A549 (cell line): ENCODE data around the gene ARMC9. TPM values are rescaled to one million over a fixed set of nuclear protein-coding genes. Genes with fewer than 3 reads are reported as not detected.

Experiments
- ATAC-seq, 2 experiments: fragments of 200-7000 bp in 1 of 2; fragments of >200 bp in 1 of 2; cut with Nextera tagmentation in 1 of 2; cut with Tn5 transposase in 1 of 2; 3 replicates each; pipeline versions ENCODE4 v1.8.0 to v1.9.1; 2018 to 2020; ENCODE audit warnings: mild to moderate bottlenecking in 1 of 2, moderate library complexity in 1 of 2
- CTCF ChIA-PET: fragments of 300-600 bp; sonication (Branson Sonifier 250); formaldehyde crosslinking; extraction: SDS; loops from one replicate; lab custom pipeline; 2021; ENCODE audit warnings: antibody characterized with exemption, inconsistent platforms; lab: Yijun Ruan, JAX
- POLR2A ChIA-PET: fragments of 350-600 bp; formaldehyde crosslinking; extraction: SDS; loops from one replicate; lab custom pipeline; 2021; ENCODE audit warnings: antibody characterized with exemption, inconsistent platforms; lab: Yijun Ruan, JAX
- DNase-seq, 2 experiments: peaks; one replicate each; pipeline versions ENCODE4 v3.0.0 to v3.0.0-alpha.2; 2011 to 2016; ENCODE audit warnings: low read depth in 1 of 2, low spot score in 1 of 2
- FAIRE-seq: peaks from 2 replicates; lab custom pipeline; 2011; peaks lifted over from hg19 to GRCh38; lab: Jason Lieb, UNC
- H3K27ac ChIP-seq, 2 experiments: fragments of >200 bp; sonication (Bioruptor Twin); formaldehyde crosslinking; 3 replicates each; pipeline ENCODE4 v1.5.1; 2016 to 2017
- H3K4me1 ChIP-seq: fragments of >200 bp; sonication (Bioruptor Twin); formaldehyde crosslinking; 3 replicates; pipeline ENCODE4 v1.6.1; 2016
- H3K4me2 ChIP-seq: fragments of >200 bp; sonication (Bioruptor Twin); formaldehyde crosslinking; 3 replicates; pipeline ENCODE4 v1.6.1; 2016
- H3K4me3 ChIP-seq: fragments of >200 bp; sonication (Bioruptor Twin); formaldehyde crosslinking; 3 replicates; pipeline ENCODE4 v1.5.1; 2016
- H3K9me3 ChIP-seq: fragments of >200 bp; sonication (Bioruptor Twin); formaldehyde crosslinking; 3 replicates; pipeline ENCODE4 v1.6.1; 2016
- BHLHE40 ChIP-seq: IDR thresholded peaks from 2 replicates; pipeline ENCODE4 v1.6.1; 2012; ENCODE audit warnings: low read depth, low read length, inconsistent platforms
- CBX8 ChIP-seq: fragments of 200-600 bp; sonication (generic); IDR thresholded peaks from 2 replicates; pipeline ENCODE4 v1.6.1; 2016
- CEBPB ChIP-seq, 2 experiments: fragments of >200 bp in 1 of 2; sonication (Bioruptor Twin) in 1 of 2; formaldehyde crosslinking in 1 of 2; IDR thresholded peaks; 2 replicates each; pipeline ENCODE4 v1.6.1; 2012 to 2016
- CHD4 ChIP-seq: fragments of 200-600 bp; sonication (generic); IDR thresholded peaks from 2 replicates; pipeline ENCODE4 v1.6.1; 2016; ENCODE audit warnings: antibody characterized with exemption, mild to moderate bottlenecking, borderline replicate concordance
- EP300 ChIP-seq, 2 experiments: fragments of >200 bp; sonication (Bioruptor Twin); formaldehyde crosslinking; IDR thresholded peaks; 2 replicates in 1 of 2; 3 replicates in 1 of 2; pipeline ENCODE4 v1.6.1; 2016 to 2017
- HEYL ChIP-seq: fragments of 250-450 bp; sonication (Bioruptor Pico); IDR thresholded peaks from 2 replicates; pipeline ENCODE4 v1.8.0; 2021; ENCODE audit warnings: mild to moderate bottlenecking, moderate library complexity
- HOXA7 ChIP-seq: fragments of 250-450 bp; sonication (Bioruptor Pico); IDR thresholded peaks from 2 replicates; pipeline ENCODE4 v1.5.0; 2020; ENCODE audit warnings: mild to moderate bottlenecking, moderate library complexity
- HOXB5 ChIP-seq: fragments of 250-450 bp; sonication (Bioruptor Pico); IDR thresholded peaks from 2 replicates; pipeline ENCODE4 v1.5.0; 2020; ENCODE audit warnings: mild to moderate bottlenecking, moderate library complexity
- KDM5A ChIP-seq: fragments of 200-600 bp; sonication (generic); IDR thresholded peaks from 2 replicates; pipeline ENCODE4 v1.6.1; 2016; ENCODE audit warnings: antibody characterized with exemption, mild to moderate bottlenecking
- MAZ ChIP-seq: fragments of 150-350 bp; IDR thresholded peaks from 2 replicates; pipeline ENCODE4 v1.6.1; 2014; ENCODE audit warnings: antibody characterized with exemption, low read depth, low read length, borderline replicate concordance
- PHF8 ChIP-seq: fragments of 200-600 bp; sonication (generic); IDR thresholded peaks from 2 replicates; pipeline ENCODE4 v1.6.1; 2016; ENCODE audit warnings: low read depth, mild to moderate bottlenecking, antibody characterized with exemption, moderate library complexity, borderline replicate concordance
- POLR2AphosphoS2 ChIP-seq: conservative IDR thresholded peaks from 2 replicates; pipeline ENCODE4 v1.6.1; 2012; ENCODE audit warnings: low read length, improper control_type of control experiment, inconsistent platforms
- RAD21 ChIP-seq, 2 experiments: fragments of >200 bp in 1 of 2; sonication (Bioruptor Twin) in 1 of 2; formaldehyde crosslinking in 1 of 2; IDR thresholded peaks in 1 of 2; conservative IDR thresholded peaks in 1 of 2; 2 replicates in 1 of 2; 3 replicates in 1 of 2; pipeline ENCODE4 v1.6.1; 2012 to 2018; ENCODE audit warnings: inconsistent platforms in 1 of 2
- RCOR1 ChIP-seq: fragments of 150-350 bp; IDR thresholded peaks from 2 replicates; pipeline ENCODE4 v1.6.1; 2014; ENCODE audit warnings: antibody characterized with exemption, low read length, low read depth
- RFX5 ChIP-seq: fragments of 450-650 bp; IDR thresholded peaks from 2 replicates; pipeline ENCODE4 v1.7.1; 2014; ENCODE audit warnings: antibody characterized with exemption, mild to moderate bottlenecking, moderate library complexity
- SMC3 ChIP-seq: fragments of >200 bp; sonication (Bioruptor Twin); formaldehyde crosslinking; IDR thresholded peaks from 3 replicates; pipeline ENCODE4 v1.6.1; 2018; ENCODE audit warnings: inconsistent platforms
- SREBF2 ChIP-seq: fragments of 450-650 bp; IDR thresholded peaks from 2 replicates; pipeline ENCODE4 v1.6.1; 2014; ENCODE audit warnings: mild to moderate bottlenecking, moderate library complexity
- ZC3H11A ChIP-seq: fragments of 450-650 bp; IDR thresholded peaks from 2 replicates; pipeline ENCODE4 v1.6.1; 2014; ENCODE audit warnings: antibody characterized with exemption, mild to moderate bottlenecking
- WGBS: methylation state at CpG from one replicate; pipeline ENCODE4 v1.1.6; 2017; ENCODE audit errors: missing lambda C conversion rate; 5-methylcytosine and 5-hydroxymethylcytosine counted together
- polyA plus RNA-seq, 4 experiments: library from polyadenylated mRNA; depleted of rRNA in 3 of 4; stranded (reverse); fragments of >200 nt; fragmentation: RNase III in 1 of 4; extraction: RNeasy Plus Mini Kit Qiagen cat#74134 plus additional on column Dnase treatment in 1 of 4; gene quantifications; 2 replicates in 3 of 4; 3 replicates in 1 of 4; pipeline ENCODE4 v1.2.3, GENCODE V29; 2011 to 2017
- TF ChIP-seq, protein P1 (sequence below): fragments of 250-450 bp; sonication (Bioruptor Pico); IDR thresholded peaks from 2 replicates; pipeline ENCODE4 v1.5.0; 2020; ENCODE audit warnings: low read depth, mild to moderate bottlenecking, moderate library complexity
- TF ChIP-seq, protein P2 (sequence below): fragments of >200 bp; sonication (Bioruptor Twin); formaldehyde crosslinking; IDR thresholded peaks from 2 replicates; pipeline ENCODE4 v1.6.1; 2016
- TF ChIP-seq, protein P3 (sequence below): IDR thresholded peaks from 2 replicates; pipeline ENCODE4 v1.6.1; 2012
- TF ChIP-seq, protein P4 (sequence below): fragments of >200 bp; sonication (Bioruptor Twin); formaldehyde crosslinking; IDR thresholded peaks from 3 replicates; pipeline ENCODE4 v1.5.1; 2016
- TF ChIP-seq, protein P5 (sequence below): fragments of 250-450 bp; sonication (Bioruptor Pico); IDR thresholded peaks from 2 replicates; pipeline ENCODE4 v1.5.0; 2021; ENCODE audit warnings: mild to moderate bottlenecking, moderate library complexity, borderline replicate concordance

Gene ARMC9
- polyA plus RNA-seq, 2 of the 4 experiments (the other 2 are of a cell fraction) = 12.0 to 14.1 TPM

DNA sequence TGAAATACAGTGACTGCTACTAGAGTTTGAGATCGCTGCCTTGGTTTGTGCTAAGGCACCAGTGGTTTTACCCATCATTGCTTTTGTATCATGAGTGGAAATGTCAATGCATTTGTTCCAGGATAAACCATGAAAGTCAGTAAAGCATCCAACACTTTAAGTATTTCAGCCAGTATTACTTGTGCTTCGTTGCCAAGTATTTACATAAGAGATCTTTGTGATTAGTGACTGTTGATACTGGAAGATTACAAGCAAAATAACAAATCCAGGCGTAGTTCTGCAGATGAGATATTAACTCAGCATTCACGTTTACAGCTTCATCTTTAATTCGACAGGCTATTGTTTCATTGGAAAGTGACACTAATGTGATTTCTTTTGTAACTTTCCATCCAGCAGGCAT is 106.8 kb downstream of the ARMC9 start (continued):
- no peak for TF ChIP-seq HEYL (CRISPR knock-in tag)
- no peak for TF ChIP-seq POLR2AphosphoS2
- TF ChIP-seq, protein P1, sequence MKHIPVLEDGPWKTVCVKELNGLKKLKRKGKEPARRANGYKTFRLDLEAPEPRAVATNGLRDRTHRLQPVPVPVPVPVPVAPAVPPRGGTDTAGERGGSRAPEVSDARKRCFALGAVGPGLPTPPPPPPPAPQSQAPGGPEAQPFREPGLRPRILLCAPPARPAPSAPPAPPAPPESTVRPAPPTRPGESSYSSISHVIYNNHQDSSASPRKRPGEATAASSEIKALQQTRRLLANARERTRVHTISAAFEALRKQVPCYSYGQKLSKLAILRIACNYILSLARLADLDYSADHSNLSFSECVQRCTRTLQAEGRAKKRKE (CRISPR knock-in tag) = no peak

DNA sequence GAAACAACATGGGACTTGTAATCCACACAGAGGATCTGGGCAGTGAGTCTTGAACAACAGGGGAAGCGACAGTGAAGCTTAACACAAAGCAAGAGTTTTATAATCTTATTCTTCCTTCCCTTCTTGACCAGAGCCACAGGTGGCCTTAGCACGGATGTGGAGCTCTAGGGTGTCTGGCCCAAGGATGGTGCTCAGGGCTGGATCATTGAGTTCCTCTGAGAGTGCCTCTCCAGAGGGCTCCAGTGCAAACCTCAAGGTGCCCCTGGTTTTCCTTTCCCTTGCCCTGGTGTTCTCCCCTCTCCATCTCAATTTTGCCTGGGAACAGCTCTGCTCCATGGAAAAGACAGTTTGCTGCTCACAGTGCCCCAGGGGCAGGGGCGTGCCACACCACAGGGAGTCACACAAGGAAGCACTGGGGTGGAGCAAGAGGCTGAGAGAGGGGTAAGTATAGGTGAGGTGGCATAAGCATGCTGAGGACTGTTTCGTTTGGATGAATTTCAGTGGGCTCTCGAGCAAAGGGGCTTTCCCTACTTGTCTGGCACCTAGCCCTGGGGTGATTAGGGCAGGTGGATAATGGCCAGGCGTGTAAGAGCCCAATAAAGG is 108.5 kb downstream of the ARMC9 start:
- WGBS = 67% methylated on average over 6 of the region's 6 CpGs

DNA sequence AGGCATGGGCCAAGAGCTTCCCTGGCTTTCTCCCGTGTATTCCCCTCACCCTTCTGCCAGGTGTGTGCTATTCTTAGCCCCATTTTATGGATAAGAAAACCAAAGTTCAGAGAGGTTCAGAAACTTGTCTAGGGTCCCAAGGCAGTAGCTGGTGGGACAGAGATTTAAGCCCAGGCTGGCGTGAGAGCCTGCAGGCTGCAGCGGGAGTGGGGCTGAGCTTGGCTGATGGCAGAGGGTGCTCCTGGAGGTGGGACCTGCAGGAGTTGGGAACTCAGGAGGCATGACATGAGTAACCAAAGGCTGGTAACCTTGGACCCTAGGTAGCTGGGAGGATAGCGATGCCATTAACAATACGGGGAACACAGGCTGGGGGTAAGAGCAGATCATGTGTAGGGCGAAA is 109.8 kb downstream of the ARMC9 start:
- H3K4me2 ChIP-seq = no peak overlapping the region
- no peaks in the 10 kb centered on the region for H3K9me3 ChIP-seq
- no peak for FAIRE-seq
- H3K4me1 ChIP-seq = peaks cover 14% of the 10 kb centered on the region; the same call in 2 of the 3 replicates
- TF ChIP-seq SMC3 (no peak), POLR2AphosphoS2 (no peak), RCOR1 (no peak), RAD21 (conservative IDR thresholded peaks at IDR 0.05 in 1 of 2, IDR thresholded peaks at IDR 0.05 in 1 of 2) (no peak), RFX5 (no peak), CBX8 (no peak), PHF8 (no peak), CEBPB (IDR thresholded peaks at IDR 0.05) (no peak), EP300 (IDR thresholded peaks at IDR 0.05) (no peak), BHLHE40 (no peak), SREBF2 (no peak), ZC3H11A (no peak), HOXA7 (CRISPR knock-in tag) (no peak), HOXB5 (no peak), CHD4 (no peak)
- TF ChIP-seq, protein P2, sequence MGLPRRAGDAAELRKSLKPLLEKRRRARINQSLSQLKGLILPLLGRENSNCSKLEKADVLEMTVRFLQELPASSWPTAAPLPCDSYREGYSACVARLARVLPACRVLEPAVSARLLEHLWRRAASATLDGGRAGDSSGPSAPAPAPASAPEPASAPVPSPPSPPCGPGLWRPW = no peak
- TF ChIP-seq, protein P1 (CRISPR knock-in tag) = no peak
- TF ChIP-seq, protein P3, sequence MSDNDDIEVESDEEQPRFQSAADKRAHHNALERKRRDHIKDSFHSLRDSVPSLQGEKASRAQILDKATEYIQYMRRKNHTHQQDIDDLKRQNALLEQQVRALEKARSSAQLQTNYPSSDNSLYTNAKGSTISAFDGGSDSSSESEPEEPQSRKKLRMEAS = no peak
- TF ChIP-seq, protein P4, sequence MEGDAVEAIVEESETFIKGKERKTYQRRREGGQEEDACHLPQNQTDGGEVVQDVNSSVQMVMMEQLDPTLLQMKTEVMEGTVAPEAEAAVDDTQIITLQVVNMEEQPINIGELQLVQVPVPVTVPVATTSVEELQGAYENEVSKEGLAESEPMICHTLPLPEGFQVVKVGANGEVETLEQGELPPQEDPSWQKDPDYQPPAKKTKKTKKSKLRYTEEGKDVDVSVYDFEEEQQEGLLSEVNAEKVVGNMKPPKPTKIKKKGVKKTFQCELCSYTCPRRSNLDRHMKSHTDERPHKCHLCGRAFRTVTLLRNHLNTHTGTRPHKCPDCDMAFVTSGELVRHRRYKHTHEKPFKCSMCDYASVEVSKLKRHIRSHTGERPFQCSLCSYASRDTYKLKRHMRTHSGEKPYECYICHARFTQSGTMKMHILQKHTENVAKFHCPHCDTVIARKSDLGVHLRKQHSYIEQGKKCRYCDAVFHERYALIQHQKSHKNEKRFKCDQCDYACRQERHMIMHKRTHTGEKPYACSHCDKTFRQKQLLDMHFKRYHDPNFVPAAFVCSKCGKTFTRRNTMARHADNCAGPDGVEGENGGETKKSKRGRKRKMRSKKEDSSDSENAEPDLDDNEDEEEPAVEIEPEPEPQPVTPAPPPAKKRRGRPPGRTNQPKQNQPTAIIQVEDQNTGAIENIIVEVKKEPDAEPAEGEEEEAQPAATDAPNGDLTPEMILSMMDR = no peak
- H3K27ac ChIP-seq = no peak overlapping the region
- 87% methylated on average over 6 of the region's 6 CpGs for WGBS
- H3K4me3 ChIP-seq = no peak overlapping the region
- ChIA-PET CTCF (interaction anchor here (1.0 to 6.4 kb wide), 6 partner anchors 11 to 144 kb away, joined by 3 to 56 read pairs (median 4); no protein-coding TSS in a partner anchor), POLR2A (no interaction called here)
- no peak; a peak in 2 of 6 replicates for ATAC-seq
- no peak for DNase-seq

More for the DNA sequence above, 108.5 kb downstream of the ARMC9 start:
- H3K4me1 ChIP-seq = peaks cover 14% of the 10 kb centered on the region; the same call in 2 of the 3 replicates
- peak overlapping the region in 1 of 2 experiments; percentile 16; a peak in 1 of 6 replicates for H3K27ac ChIP-seq
- CTCF ChIA-PET = interaction anchor here (0.6 to 6.4 kb wide), 5 partner anchors 10 to 145 kb away, joined by 3 to 56 read pairs (median 4); no protein-coding TSS in a partner anchor
- POLR2A ChIA-PET = no interaction called here
- H3K4me3 ChIP-seq = no peak overlapping the region
- DNase-seq (no peak), FAIRE-seq (no peak), ATAC-seq (peak; percentile 32 to 44; a peak in 3 of 6 replicates)
- TF ChIP-seq MAZ (no peak), ZC3H11A (no peak), CHD4 (no peak), POLR2AphosphoS2 (no peak), CBX8 (no peak), PHF8 (no peak), KDM5A (no peak), HOXA7 (CRISPR knock-in tag) (no peak)
- TF ChIP-seq, protein P5, sequence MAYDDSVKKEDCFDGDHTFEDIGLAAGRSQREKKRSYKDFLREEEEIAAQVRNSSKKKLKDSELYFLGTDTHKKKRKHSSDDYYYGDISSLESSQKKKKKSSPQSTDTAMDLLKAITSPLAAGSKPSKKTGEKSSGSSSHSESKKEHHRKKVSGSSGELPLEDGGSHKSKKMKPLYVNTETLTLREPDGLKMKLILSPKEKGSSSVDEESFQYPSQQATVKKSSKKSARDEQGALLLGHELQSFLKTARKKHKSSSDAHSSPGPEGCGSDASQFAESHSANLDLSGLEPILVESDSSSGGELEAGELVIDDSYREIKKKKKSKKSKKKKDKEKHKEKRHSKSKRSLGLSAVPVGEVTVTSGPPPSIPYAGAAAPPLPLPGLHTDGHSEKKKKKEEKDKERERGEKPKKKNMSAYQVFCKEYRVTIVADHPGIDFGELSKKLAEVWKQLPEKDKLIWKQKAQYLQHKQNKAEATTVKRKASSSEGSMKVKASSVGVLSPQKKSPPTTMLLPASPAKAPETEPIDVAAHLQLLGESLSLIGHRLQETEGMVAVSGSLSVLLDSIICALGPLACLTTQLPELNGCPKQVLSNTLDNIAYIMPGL (CRISPR knock-in tag) = no peak
- no peaks in the 10 kb centered on the region for H3K9me3 ChIP-seq
- no peak overlapping the region for H3K4me2 ChIP-seq
